ENCODE measurements around the gene TFR2. TPM values are rescaled to one million over a fixed set of nuclear protein-coding genes. Genes with fewer than 3 reads are reported as not detected.

TFR2 gene
- total RNA-seq, 4 donors from 2014 or later: 0.17 to 0.32 TPM; not detected in 2

DNA sequence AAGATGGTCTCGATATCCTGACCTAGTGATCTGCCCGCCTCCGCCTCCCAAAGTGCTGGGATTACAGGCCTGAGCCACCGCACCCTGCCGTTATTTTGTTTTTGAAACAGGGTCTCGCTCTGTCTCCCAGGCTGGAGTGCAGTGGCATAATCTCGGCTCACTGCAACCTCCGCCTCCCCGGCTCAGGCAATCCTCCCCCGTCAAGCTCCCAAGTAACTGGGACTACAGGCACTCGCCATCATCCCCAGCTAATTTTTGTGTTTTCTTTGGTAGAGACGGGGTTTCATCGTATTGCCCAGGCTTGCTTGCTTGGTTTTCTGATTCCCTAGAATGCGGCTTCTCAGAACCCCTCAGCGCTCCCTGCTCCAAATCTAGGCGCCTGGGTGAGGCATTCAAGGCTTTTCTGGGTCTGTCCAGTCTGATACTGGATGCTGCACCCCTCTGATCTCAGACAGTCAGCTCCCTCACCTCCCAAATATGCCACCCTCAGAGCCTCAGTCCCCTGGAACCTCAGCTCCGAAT lies 1.3 kb downstream of the TFR2 start:
- H3K36me3 ChIP-seq: no peaks in the 10 kb centered on the region
- no peaks in the 10 kb centered on the region for H3K9me3 ChIP-seq
- no peak for TF ChIP-seq EP300 (IDR thresholded peaks at IDR 0.05)
- TF ChIP-seq, protein P1, sequence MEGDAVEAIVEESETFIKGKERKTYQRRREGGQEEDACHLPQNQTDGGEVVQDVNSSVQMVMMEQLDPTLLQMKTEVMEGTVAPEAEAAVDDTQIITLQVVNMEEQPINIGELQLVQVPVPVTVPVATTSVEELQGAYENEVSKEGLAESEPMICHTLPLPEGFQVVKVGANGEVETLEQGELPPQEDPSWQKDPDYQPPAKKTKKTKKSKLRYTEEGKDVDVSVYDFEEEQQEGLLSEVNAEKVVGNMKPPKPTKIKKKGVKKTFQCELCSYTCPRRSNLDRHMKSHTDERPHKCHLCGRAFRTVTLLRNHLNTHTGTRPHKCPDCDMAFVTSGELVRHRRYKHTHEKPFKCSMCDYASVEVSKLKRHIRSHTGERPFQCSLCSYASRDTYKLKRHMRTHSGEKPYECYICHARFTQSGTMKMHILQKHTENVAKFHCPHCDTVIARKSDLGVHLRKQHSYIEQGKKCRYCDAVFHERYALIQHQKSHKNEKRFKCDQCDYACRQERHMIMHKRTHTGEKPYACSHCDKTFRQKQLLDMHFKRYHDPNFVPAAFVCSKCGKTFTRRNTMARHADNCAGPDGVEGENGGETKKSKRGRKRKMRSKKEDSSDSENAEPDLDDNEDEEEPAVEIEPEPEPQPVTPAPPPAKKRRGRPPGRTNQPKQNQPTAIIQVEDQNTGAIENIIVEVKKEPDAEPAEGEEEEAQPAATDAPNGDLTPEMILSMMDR (IDR thresholded peaks at IDR 0.05): no peak
- no peak for TF ChIP-seq POLR2AphosphoS5 (IDR thresholded peaks at IDR 0.05)
- no peak for TF ChIP-seq POLR2A (IDR thresholded peaks at IDR 0.05; ENCODE audit: low read depth)
- 80% methylated on average over 17 of the region's 17 CpGs for WGBS
- H3K4me3 ChIP-seq: no peak overlapping the region
- H3K27ac ChIP-seq (replicated peaks in 1 of 4): no peak overlapping the region
- intact Hi-C loops (cut with DNase I): no loop called here
- no peaks in the 10 kb centered on the region for H3K4me1 ChIP-seq
- no peak for DNase-seq (ENCODE audit: extremely low spot score)
- H3K27me3 ChIP-seq: peaks cover 0 to 65% (median 3%) of the 10 kb centered on the region in 4 donors

DNA sequence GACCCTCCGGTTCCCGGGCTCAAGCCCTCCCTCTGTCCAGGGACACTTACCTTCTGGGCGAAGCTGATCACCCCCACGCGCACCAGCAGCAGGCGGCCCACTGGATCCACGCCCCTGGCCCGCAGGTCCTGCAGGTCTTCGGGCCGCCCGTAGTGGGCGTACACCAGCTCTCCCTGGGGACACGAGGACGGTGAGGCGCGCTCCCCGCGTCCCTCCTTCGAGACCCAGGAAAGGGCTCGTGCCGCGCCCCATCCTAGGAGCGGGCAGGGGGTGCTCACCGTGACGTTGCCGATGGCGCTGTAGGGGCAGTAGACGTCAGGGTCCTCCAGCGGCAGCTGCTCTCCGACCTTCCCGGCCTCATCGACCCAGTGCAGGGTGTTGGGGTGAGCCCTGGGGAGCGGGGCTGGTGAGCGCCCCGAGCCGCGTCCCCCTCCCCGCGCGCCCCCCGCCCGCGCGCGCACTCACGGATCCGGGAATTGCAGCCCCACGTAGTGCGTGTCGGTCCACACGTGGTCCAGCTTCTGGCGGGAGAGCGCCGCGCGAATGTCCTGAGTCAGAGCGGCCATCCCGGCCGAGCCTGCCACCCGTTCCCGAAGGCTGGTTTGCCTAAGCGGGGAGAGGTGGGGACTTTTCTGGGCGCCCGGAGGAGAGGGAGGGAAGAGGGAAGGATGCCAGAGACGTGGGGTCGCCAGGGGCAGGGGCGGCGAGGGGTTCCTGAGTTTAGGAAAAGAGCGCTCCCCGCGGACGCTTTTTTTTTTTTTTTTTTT lies 8.2 kb downstream of the TFR2 start:
- no peak for DNase-seq (ENCODE audit: extremely low spot score)
- H3K4me1 ChIP-seq: peaks cover 8 to 14% (median 13%) of the 10 kb centered on the region in 4 donors
- no peaks in the 10 kb centered on the region for H3K9me3 ChIP-seq
- peaks cover 0 to 66% (median 18%) of the 10 kb centered on the region in 4 donors for H3K27me3 ChIP-seq
- peak overlapping the region; percentile 50 to 66 (median 52) for H3K4me3 ChIP-seq
- 3% methylated on average over 25 of the region's 72 CpGs for WGBS
- H3K27ac ChIP-seq (replicated peaks in 1 of 4): no peak overlapping the region
- no peaks in the 10 kb centered on the region for H3K36me3 ChIP-seq
- intact Hi-C loops (cut with DNase I): no loop called here
- no peak for TF ChIP-seq POLR2AphosphoS5 (IDR thresholded peaks at IDR 0.05)
- TF ChIP-seq, protein P1 (IDR thresholded peaks at IDR 0.05): peak; percentile 28 to 45 (median 30)

DNA sequence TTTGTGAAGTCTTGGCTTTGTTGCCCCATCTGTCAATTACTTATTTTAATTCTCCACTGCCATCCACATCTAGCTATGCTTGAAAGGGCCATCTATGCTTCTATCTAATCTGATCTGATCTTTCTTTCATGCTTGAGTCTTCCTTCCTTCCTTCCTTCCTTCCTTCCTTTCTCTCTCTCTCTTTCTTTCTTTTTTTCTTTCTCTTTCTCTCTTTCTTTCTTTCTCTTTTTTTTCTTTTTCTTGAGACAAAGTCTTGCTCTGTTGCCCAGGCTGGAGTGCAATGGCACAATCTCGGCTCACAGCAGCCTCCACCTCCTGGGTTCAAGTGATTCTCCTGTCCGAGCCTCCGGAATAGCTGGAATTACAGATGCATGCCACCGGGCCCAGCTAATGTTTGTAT lies 11.3 kb downstream of the TFR2 start:
- no peak for DNase-seq (ENCODE audit: extremely low spot score)
- H3K27me3 ChIP-seq: peaks cover 0 to 51% (median 18%) of the 10 kb centered on the region in 4 donors
- H3K36me3 ChIP-seq: no peaks in the 10 kb centered on the region
- H3K4me3 ChIP-seq: no peak overlapping the region
- intact Hi-C loops (cut with DNase I): no loop called here
- peaks cover 15 to 28% (median 25%) of the 10 kb centered on the region in 4 donors for H3K4me1 ChIP-seq
- TF ChIP-seq, protein P1 (IDR thresholded peaks at IDR 0.05): no peak
- no peak for TF ChIP-seq POLR2AphosphoS5 (IDR thresholded peaks at IDR 0.05)
- no peak for TF ChIP-seq EP300 (IDR thresholded peaks at IDR 0.05)
- TF ChIP-seq POLR2A (IDR thresholded peaks at IDR 0.05; ENCODE audit: low read depth): no peak
- H3K27ac ChIP-seq (replicated peaks in 1 of 4): no peak overlapping the region
- WGBS: 91% methylated on average over 4 of the region's 4 CpGs
- H3K9me3 ChIP-seq: no peaks in the 10 kb centered on the region

DNA sequence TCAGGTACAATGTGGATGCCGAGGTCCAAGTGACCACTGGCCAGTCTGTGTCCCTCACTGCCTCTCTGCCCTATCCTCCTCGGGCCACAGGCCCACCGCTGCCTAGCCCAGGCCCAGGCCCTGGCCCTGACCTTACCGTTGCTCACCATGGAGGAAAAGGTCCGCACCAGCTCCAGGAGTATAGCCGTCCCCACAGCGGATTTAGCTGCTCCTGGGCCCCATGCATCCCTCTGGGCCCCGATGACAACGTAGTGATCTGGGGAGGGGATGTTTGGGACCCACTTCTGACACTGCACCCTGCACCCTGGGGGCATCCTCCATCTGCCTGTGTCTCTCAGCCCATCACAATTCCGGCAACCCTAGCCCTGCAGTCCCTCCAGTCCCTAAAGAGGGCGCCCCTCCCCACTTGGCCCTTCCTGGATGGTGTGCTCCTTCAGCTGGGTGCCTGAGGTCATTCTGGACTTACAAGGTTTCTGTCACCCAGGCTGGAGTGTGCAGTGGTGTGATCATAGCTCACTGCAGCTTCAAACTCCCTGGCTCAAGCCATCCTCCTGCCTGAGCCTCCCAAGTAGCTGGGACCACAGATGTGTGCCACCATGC lies 12.1 kb downstream of the TFR2 start:
- WGBS: 80% methylated on average over 11 of the region's 11 CpGs
- peaks cover 0 to 47% (median 18%) of the 10 kb centered on the region in 4 donors for H3K27me3 ChIP-seq
- TF ChIP-seq, protein P1 (IDR thresholded peaks at IDR 0.05): peak in 1 of 3 experiments; percentile 4
- TF ChIP-seq EP300 (IDR thresholded peaks at IDR 0.05): no peak
- H3K9me3 ChIP-seq: no peaks in the 10 kb centered on the region
- no peak overlapping the region for H3K27ac ChIP-seq (replicated peaks in 1 of 4)
- H3K4me1 ChIP-seq: peaks cover 15 to 28% (median 25%) of the 10 kb centered on the region in 4 donors
- no peak for DNase-seq (ENCODE audit: extremely low spot score)
- H3K36me3 ChIP-seq: no peaks in the 10 kb centered on the region
- intact Hi-C loops (cut with DNase I): no loop called here
- H3K4me3 ChIP-seq: no peak overlapping the region
